Stimulated activated CD4-positive, alpha-beta T cell treated with anti-CD3 and anti-CD28 coated beads, Interleukin-4, amount 100 ng/mL, for 24 hours (primary cell): ENCODE measurements around the gene ITPR1.

Source experiments
- DNase-seq: peaks from one replicate; pipeline ENCODE4 v3.0.0-alpha.2; 2020

ITPR1 gene

GRCh38 chr3:4880850-4881249 is 387.7 kb downstream of the ITPR1 start:
- no peak for DNase-seq

- DNase-seq: no peak
Observed at GRCh38 chr3:4882548-4882947, 389.4 kb downstream of the ITPR1 start.

- no peak for DNase-seq
Observed at GRCh38 chr3:4883011-4883410, 389.9 kb downstream of the ITPR1 start.

- no peak for DNase-seq
Observed at GRCh38 chr3:4884888-4885287, 391.7 kb downstream of the ITPR1 start.

- DNase-seq: no peak
Observed at GRCh38 chr3:4885316-4885715, 392.2 kb downstream of the ITPR1 start.

- no peak for DNase-seq
Observed at GRCh38 chr3:4886448-4886847, 393.3 kb downstream of the ITPR1 start.

- no peak for DNase-seq
Observed at GRCh38 chr3:4887177-4887576, 394.0 kb downstream of the ITPR1 start.

- no peak for DNase-seq
Observed at GRCh38 chr3:4888913-4889846, 396.0 kb downstream of the ITPR1 start.

- DNase-seq: no peak
Observed at GRCh38 chr3:4889896-4890295, 396.7 kb downstream of the ITPR1 start.

GRCh38 chr3:4894891-4895530 is 401.9 kb downstream of the ITPR1 start:
- DNase-seq: no peak

- DNase-seq: no peak
Observed at GRCh38 chr3:4895838-4896237, 402.7 kb downstream of the ITPR1 start.
